ENCODE results near the gene DEPDC1B.
"Not testable (repeated sequence)": the region's sequence is repeated elsewhere in the genome, so short reads cannot be mapped to it uniquely, and the experiment has no call there.

Gene DEPDC1B

GRCh38 chr5:60578315-60578714 lies 121.7 kb downstream of the DEPDC1B start:
- no peak for DNase-seq

DNA sequence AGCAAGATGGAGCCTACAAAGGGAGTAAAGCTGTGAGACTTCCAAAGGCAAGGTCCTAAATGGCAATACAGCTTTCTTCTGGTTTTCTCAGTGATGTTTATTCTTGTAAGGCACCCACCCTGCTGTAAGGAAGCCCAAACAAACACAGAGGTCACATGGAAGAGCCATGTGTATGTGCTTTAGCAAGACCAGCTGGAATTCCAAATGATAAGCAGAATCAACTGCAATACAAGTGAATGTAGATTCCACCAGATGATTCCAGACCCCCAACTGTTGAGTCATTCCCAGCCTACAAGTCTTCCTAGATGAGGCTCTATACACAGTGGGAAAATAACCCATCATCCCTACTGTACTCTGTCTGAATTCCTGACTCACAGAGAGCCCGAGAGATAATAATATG lies 122.8 kb downstream of the DEPDC1B start:
- DNase-seq = no peak

DNA sequence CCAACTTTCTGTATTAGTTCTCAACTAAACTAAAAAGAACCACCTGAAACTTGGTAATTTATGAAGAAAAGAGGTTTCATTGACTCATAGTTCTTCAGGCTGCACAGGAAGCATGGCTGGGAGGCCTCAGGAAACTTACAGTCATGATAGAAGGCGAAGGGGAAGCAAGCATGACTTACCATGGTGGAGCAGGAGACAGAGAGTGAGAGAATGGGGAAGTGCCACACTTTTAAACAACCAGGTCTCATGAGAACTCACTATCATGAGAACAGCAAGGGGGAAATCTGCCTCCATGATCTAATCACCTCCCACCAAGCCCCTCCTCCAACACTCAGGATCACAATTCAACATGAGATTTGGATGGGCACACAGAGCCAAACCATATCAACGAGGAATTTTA lies 123.5 kb downstream of the DEPDC1B start:
- DNase-seq = no peak

- no peak for DNase-seq
Observed at GRCh38 chr5:60568646-60569045, 131.3 kb downstream of the DEPDC1B start.

- DNase-seq = no peak
Observed at GRCh38 chr5:60563696-60564324, 136.2 kb downstream of the DEPDC1B start.

DNA sequence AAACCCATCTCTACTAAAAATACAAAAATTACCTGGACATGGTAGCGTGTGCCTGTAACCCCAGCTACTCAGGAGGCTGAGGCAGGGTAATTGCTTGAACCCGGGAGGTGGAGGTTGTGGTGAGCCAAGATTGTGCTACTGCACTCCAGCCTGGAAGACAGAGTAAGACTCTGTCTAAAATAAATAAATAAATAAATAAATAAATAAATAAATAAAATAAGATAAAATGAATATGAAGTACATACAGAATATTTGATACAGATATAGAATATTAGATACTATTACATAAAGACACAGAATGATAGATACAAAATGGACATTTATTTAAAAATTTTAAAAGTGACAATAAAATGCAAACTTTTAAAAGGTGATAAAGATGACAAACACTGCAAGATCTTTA lies 146.7 kb downstream of the DEPDC1B start:
- not testable (repeated sequence) for DNase-seq

DNA sequence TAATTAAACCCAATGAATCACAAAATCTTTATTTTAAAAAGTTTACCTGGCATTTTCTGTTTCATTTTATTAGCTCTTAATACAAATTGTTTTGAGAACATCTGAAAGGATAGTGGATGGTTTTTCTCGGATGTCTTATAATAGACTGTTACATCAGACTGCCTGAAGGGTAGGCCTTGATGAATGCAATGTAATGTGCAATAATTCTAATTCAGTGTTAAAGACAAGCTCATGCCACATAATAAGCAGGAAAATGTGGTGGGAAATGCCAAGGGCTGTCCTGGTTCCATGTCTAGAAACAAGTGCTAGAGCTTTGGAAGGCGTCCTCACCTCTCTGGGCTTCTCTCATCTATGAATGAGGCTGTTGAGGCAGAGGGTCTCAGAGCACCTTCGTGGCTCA lies 148.1 kb downstream of the DEPDC1B start:
- DNase-seq = no peak

GRCh38 chr5:60551250-60551649 lies 148.7 kb downstream of the DEPDC1B start:
- DNase-seq = no peak

GRCh38 chr5:60550311-60550710 lies 149.7 kb downstream of the DEPDC1B start:
- no peak for DNase-seq

DNA sequence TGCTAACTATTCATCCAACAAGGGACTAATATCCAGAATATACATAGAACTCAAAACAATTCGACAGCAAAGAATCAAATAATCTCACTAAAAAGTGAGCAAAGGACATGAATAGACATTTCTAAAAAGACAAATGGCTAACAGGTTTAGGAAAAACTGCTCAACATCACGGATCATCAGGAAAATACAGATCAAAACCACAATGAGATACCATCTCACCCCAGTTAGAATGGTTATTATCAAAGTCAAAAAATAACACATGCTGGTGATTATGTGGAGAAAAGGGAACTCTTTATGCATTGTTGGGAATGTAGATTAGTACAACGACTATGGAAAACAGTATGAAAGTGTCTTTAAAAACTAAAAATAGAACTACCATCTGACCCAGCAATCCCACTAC lies 150.1 kb downstream of the DEPDC1B start:
- DNase-seq = no peak

Data from NCI-H2171 treated with DMSO at 0.1 percent for 48 hours (cell line).